Fibroblast of lung (primary cell): Measurements from ENCODE around the gene GPR55. TPM values are rescaled to one million over a fixed set of nuclear protein-coding genes. Genes with fewer than 3 reads are reported as not detected.

Experiments
- DNase-seq, 2 donors: peaks; one replicate each; pipeline versions ENCODE4 v3.0.0 to v3.0.0-alpha.2; 2010; ENCODE audit warnings: low read depth in 2 of 2
- H2AFZ ChIP-seq: 2 replicates; pipeline ENCODE4 v1.5.1; 2012; ENCODE audit warnings: low read length, control low read depth, inconsistent platforms
- H3K27ac ChIP-seq: 2 replicates; pipeline ENCODE4 v1.5.1; 2011; ENCODE audit warnings: low read length, control low read depth; ENCODE audit not compliant: insufficient read depth
- H3K27me3 ChIP-seq: 2 replicates; pipeline ENCODE4 v1.5.1; 2011; ENCODE audit warnings: mild to moderate bottlenecking, low read length; ENCODE audit not compliant: control insufficient read depth, insufficient read depth
- H3K36me3 ChIP-seq: 2 replicates; pipeline ENCODE4 v1.5.1; 2011; ENCODE audit warnings: low read length; ENCODE audit not compliant: control insufficient read depth, insufficient read depth
- H3K4me1 ChIP-seq: 2 replicates; pipeline ENCODE4 v1.5.1; 2011; ENCODE audit warnings: low read length; ENCODE audit not compliant: control insufficient read depth, insufficient read depth; ENCODE audit errors: extremely low read depth
- H3K4me2 ChIP-seq: 2 replicates; pipeline ENCODE4 v1.5.1; 2011; ENCODE audit warnings: low read length, control low read depth; ENCODE audit not compliant: insufficient read depth; ENCODE audit errors: extremely low read depth
- H3K4me3 ChIP-seq, 4 experiments: fragments of 200-600 bp in 1 of 4; sonication (generic) in 1 of 4; replicated peaks in 1 of 4; 2 replicates each; pipeline ENCODE4 v1.5.1; 2011 to 2016; ENCODE audit warnings: low read length in 4 of 4, low read depth in 3 of 4, mild to moderate bottlenecking in 3 of 4, control low read depth in 2 of 4, inconsistent platforms in 1 of 4, mixed read lengths in 1 of 4; ENCODE audit not compliant: insufficient read depth in 1 of 4; ENCODE audit errors: control extremely low read depth in 1 of 4
- H3K79me2 ChIP-seq: 2 replicates; pipeline ENCODE4 v1.5.1; 2012; ENCODE audit warnings: mild to moderate bottlenecking, low read length, inconsistent platforms; ENCODE audit not compliant: control insufficient read depth, insufficient read depth
- H3K9ac ChIP-seq: 2 replicates; pipeline ENCODE4 v1.5.1; 2011; ENCODE audit warnings: mild to moderate bottlenecking, low read length, control low read depth; ENCODE audit not compliant: insufficient read depth
- H3K9me3 ChIP-seq: 2 replicates; pipeline ENCODE4 v1.5.1; 2012; ENCODE audit warnings: low read depth, low read length; ENCODE audit not compliant: control insufficient read depth, insufficient read depth
- H4K20me1 ChIP-seq: 2 replicates; pipeline ENCODE4 v1.5.1; 2011; ENCODE audit warnings: low read length; ENCODE audit not compliant: control insufficient read depth, insufficient read depth; ENCODE audit errors: extremely low read depth
- CTCF ChIP-seq, 2 donors: IDR thresholded peaks in 1 of 2; conservative IDR thresholded peaks in 1 of 2; 1 replicate in 1 of 2; 2 replicates in 1 of 2; pipeline ENCODE4 v1.5.1; 2011 to 2012; ENCODE audit warnings: low read length in 2 of 2, control low read depth in 1 of 2, inconsistent platforms in 1 of 2, low read depth in 1 of 2, mild to moderate bottlenecking in 1 of 2
- EZH2 ChIP-seq: IDR thresholded peaks from 2 replicates; pipeline ENCODE4 v1.5.1; 2012; ENCODE audit warnings: low read length, control low read depth, mild to moderate bottlenecking; ENCODE audit errors: missing control alignments
- polyA plus RNA-seq, 2 donors: library from polyadenylated mRNA; depleted of rRNA in 1 of 2; stranded (reverse) in 1 of 2; unstranded in 1 of 2; fragments of >200 nt; gene quantifications; 2 replicates each; pipeline ENCODE4 v1.2.1, GENCODE V29; 2011 to 2012; ENCODE audit warnings: missing spikeins in 1 of 2
- total RNA-seq: library from RNA; depleted of rRNA; stranded (reverse); fragments of >200 nt; gene quantifications from 2 replicates; pipeline ENCODE4 v1.2.1, GENCODE V29; 2014

GPR55 gene
- total and polyA plus RNA-seq, 2 donors (not counting 1 experiment from before 2014, with no cell fraction given) = not detected

DNA sequence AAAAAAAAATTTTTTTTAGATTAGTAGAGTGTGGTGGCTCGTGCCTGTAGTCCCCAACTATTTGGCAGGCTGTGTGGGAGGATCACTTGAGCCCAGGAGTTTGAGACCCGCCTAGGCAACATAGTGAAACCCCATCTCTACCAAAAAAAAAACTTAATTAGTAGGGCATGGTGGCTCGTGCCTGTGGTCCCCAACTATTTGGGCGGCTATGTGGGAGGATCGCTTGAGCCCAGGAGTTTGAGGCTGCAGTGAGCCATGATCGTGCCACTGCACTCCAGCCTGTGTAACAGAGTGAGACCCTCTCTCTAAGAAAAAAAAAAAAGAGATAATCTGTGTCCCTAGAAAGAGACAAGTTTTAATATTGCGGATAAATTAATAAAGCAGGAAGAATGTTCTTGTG, 8.8 kb downstream of the GPR55 start:
- H4K20me1 ChIP-seq = no peaks in the 10 kb centered on the region
- H3K9ac ChIP-seq = no peak overlapping the region
- no peaks in the 10 kb centered on the region for H3K79me2 ChIP-seq
- H3K27me3 ChIP-seq = peaks cover 7% of the 10 kb centered on the region
- no peak for TF ChIP-seq EZH2
- no peak for TF ChIP-seq CTCF (conservative IDR thresholded peaks at IDR 0.05 in 1 of 2, IDR thresholded peaks at IDR 0.05 in 1 of 2; ENCODE audit: low read depth in 1 of 2, low read length in 2 of 2)
- no peak for DNase-seq
- no peak overlapping the region for H3K4me2 ChIP-seq
- H3K9me3 ChIP-seq = no peaks in the 10 kb centered on the region
- H3K4me3 ChIP-seq = no peak overlapping the region
- H3K36me3 ChIP-seq = no peaks in the 10 kb centered on the region
- no peaks in the 10 kb centered on the region for H3K4me1 ChIP-seq
- no peak overlapping the region for H2AFZ ChIP-seq
- no peak overlapping the region for H3K27ac ChIP-seq

- no peak for DNase-seq
- Histone ChIP-seq H4K20me1 (no peaks in the 10 kb centered on the region), H3K4me1 (no peaks in the 10 kb centered on the region), H3K27ac (no peak overlapping the region), H3K36me3 (no peaks in the 10 kb centered on the region), H3K79me2 (no peaks in the 10 kb centered on the region), H3K4me3 (no peak overlapping the region), H2AFZ (no peak overlapping the region), H3K27me3 (peaks cover 4% of the 10 kb centered on the region), H3K9ac (no peak overlapping the region), H3K4me2 (no peak overlapping the region), H3K9me3 (no peaks in the 10 kb centered on the region)
- TF ChIP-seq CTCF (conservative IDR thresholded peaks at IDR 0.05 in 1 of 2, IDR thresholded peaks at IDR 0.05 in 1 of 2; ENCODE audit: low read depth in 1 of 2, low read length in 2 of 2) = no peak
- TF ChIP-seq EZH2 = no peak
Observed at GRCh38 chr2:230915319-230915718, 9.7 kb downstream of the GPR55 start.

- no peaks in the 10 kb centered on the region for H3K79me2 ChIP-seq
- no peak overlapping the region for H3K4me2 ChIP-seq
- TF ChIP-seq EZH2 (no peak), CTCF (conservative IDR thresholded peaks at IDR 0.05 in 1 of 2, IDR thresholded peaks at IDR 0.05 in 1 of 2; ENCODE audit: low read depth in 1 of 2, low read length in 2 of 2) (no peak)
- H3K27ac ChIP-seq = no peak overlapping the region
- H2AFZ ChIP-seq = no peak overlapping the region
- H3K4me1 ChIP-seq = no peaks in the 10 kb centered on the region
- H4K20me1 ChIP-seq = no peaks in the 10 kb centered on the region
- H3K9me3 ChIP-seq = no peaks in the 10 kb centered on the region
- H3K9ac ChIP-seq = no peak overlapping the region
- DNase-seq = no peak
- no peaks in the 10 kb centered on the region for H3K36me3 ChIP-seq
- H3K27me3 ChIP-seq = peaks cover 4% of the 10 kb centered on the region
- H3K4me3 ChIP-seq = no peak overlapping the region
Observed at GRCh38 chr2:230914886-230915285, 10.2 kb downstream of the GPR55 start.
